GM21786 (cell line): ENCODE results near the gene EPHB2.

Experiments used
- ATAC-seq: cut with Tn5 transposase; IDR thresholded peaks from one replicate; pipeline ENCODE4 v1.9.1; 2021; ENCODE audit not compliant: unreplicated experiment

Gene EPHB2

DNA sequence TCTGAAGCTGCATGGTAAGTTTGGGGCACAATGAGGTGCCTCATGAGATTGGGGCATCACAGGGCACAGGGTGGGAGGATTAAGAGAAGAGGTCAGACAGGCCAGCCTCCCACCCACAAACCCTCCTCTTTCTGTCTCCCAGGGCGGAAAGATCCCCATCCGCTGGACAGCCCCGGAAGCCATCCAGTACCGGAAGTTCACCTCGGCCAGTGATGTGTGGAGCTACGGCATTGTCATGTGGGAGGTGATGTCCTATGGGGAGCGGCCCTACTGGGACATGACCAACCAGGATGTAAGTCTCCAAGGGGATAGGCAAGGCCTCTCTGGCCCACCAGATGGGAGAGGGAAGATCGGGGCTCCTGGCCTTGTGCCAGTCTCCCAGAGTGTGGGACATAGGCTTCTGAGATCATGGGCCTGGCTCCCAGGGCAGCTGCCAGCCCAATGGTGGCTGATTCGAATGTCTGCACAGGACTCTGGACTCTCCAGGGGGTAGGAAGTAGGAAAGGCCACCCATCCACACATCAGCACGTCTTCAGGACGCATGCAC, 198.3 kb downstream of the EPHB2 start:
- ATAC-seq, result no peak

DNA sequence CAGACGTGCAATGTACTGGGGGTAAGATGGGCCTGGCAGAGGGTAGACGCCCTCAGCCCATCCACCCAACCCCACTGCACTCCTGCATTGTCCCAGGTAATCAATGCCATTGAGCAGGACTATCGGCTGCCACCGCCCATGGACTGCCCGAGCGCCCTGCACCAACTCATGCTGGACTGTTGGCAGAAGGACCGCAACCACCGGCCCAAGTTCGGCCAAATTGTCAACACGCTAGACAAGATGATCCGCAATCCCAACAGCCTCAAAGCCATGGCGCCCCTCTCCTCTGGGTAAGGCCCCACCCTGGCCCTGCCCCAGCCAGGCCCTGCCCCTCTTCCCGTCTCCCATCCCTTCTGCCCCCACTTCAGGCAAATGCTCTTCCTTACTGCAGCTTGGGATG, 199.6 kb downstream of the EPHB2 start:
- ATAC-seq, result no peak

DNA sequence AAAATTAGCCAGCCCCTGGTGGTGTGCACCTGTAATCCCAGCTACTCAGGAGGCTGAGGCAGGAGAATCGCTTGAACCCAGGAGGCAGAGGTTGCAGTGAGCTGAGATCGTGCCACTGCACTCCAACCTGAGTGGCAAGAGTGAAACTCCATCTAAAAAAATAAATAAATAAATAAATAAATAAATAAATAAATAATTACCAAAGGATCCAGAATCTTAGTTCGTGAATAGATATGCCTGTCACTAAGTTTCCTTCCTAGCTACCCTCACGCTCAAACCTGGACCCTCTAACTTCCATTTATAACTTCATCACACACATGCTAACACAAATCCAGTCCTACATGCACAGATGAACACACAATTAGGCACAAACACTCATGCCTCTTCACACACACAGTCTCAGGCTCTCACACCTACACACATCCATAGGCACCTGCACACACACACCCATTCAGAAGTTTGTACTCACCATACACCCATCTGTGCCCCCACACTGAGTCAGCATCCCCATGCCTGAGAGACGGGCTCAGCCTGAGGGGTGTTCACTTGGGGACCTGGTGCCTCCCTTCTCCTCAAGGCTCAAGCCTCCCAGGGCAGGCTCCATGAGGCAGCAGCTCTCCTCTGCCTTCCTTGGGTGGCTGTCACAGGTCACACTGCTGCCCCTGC, 200.5 kb downstream of the EPHB2 start:
- no peak for ATAC-seq

DNA sequence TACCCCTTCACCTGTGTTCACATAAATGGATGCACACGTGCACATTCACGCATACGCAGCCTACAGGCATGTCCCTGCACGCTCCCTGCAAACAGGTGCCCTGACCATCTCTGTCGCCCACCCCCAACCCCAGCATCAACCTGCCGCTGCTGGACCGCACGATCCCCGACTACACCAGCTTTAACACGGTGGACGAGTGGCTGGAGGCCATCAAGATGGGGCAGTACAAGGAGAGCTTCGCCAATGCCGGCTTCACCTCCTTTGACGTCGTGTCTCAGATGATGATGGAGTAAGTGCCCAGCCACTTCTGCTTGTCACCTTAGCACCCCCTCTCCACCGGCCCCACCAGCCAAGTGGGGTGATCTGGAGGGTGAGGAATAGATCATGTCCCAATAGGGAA, 201.7 kb downstream of the EPHB2 start:
- no peak for ATAC-seq

DNA sequence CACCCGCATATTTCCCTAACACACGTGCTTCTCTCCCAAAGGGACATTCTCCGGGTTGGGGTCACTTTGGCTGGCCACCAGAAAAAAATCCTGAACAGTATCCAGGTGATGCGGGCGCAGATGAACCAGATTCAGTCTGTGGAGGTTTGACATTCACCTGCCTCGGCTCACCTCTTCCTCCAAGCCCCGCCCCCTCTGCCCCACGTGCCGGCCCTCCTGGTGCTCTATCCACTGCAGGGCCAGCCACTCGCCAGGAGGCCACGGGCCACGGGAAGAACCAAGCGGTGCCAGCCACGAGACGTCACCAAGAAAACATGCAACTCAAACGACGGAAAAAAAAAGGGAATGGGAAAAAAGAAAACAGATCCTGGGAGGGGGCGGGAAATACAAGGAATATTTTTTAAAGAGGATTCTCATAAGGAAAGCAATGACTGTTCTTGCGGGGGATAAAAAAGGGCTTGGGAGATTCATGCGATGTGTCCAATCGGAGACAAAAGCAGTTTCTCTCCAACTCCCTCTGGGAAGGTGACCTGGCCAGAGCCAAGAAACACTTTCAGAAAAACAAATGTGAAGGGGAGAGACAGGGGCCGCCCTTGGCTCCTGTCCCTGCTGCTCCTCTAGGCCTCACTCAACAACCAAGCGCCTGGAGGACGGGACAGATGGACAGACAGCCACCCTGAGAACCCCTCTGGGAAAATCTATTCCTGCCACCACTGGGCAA, 202.9 kb downstream of the EPHB2 start:
- no peak for ATAC-seq

DNA sequence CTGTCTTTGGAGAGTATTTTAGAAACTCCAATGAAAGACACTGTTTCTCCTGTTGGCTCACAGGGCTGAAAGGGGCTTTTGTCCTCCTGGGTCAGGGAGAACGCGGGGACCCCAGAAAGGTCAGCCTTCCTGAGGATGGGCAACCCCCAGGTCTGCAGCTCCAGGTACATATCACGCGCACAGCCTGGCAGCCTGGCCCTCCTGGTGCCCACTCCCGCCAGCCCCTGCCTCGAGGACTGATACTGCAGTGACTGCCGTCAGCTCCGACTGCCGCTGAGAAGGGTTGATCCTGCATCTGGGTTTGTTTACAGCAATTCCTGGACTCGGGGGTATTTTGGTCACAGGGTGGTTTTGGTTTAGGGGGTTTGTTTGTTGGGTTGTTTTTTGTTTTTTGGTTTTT, 203.5 kb downstream of the EPHB2 start:
- ATAC-seq, result no peak

DNA sequence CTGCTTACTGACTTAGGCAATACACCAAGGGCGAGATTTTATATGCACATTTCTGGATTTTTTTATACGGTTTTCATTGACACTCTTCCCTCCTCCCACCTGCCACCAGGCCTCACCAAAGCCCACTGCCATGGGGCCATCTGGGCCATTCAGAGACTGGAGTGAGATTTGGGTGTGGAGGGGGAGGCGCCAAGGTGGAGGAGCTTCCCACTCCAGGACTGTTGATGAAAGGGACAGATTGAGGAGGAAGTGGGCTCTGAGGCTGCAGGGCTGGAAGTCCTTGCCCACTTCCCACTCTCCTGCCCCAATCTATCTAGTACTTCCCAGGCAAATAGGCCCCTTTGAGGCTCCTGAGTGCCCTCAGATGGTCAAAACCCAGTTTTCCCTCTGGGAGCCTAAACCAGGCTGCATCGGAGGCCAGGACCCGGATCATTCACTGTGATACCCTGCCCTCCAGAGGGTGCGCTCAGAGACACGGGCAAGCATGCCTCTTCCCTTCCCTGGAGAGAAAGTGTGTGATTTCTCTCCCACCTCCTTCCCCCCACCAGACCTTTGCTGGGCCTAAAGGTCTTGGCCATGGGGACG, 204.1 kb downstream of the EPHB2 start:
- ATAC-seq, result no peak

DNA sequence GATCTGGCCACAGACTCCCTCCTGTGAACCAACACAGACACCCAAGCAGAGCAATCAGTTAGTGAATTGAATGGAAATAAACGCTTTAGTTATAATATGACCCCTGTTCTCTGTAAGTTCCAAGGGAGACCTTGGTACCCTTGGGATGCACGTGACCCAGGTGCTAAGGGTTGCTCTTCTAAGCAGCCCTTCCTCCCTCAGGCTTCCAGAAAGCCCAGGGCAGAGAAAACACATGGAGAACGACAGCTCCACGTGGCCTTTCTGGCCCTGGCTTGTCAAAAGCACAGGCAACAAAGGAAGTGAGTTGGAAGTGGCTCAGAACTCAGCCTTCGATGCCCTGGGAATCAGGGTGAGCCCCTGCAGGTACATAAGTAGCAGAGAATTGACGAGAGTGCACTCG, 204.6 kb downstream of the EPHB2 start:
- ATAC-seq, result no peak

DNA sequence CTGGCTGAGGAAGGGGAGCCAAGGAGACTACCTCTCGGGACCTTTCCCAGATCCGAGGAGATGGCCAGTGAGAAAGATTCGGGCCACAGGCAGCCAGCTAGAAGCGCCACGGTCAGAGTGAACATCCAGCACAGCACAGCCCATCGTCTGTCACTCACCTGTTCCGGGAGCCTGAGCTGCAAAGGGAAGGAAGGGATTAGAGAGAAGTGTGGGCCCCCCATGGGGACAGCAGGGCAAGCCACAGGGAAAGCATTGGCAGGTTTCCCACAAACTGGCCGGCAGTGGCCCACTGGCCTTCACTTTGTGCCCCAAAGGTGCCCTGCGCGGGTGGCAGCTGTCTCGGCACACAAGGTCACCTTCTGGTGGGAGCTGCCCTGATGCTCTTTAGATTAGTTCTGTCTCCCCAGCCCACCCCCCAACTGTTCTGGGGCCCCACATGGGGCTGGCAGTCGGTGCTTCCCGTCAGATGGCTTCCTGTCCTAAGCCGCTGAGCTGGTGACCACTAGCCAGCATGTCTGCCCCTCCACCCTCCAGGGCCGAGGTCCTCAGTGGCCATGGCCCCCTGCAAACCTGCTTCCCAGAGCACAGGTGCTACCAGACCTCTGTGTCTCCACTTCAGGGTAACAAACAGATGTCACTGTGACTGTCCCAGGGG, 205.3 kb downstream of the EPHB2 start:
- ATAC-seq, result no peak

DNA sequence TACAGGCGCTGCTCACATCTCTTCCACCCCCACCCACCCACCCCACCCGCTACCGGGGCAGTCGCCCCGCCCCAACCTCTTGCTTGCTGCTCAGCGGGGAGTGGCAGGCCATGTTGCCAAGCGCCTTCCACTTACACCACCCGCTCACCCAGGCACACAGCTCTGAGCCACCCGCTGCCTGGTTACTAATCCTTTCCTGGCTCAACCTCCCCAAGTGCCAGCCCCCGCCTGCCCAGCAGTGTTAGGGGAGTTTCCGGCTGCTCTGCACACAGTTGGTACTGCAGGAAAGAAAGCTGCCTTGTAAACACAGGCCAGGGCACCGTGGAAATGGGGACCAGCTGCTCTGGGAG, 205.8 kb downstream of the EPHB2 start:
- ATAC-seq, result no peak

DNA sequence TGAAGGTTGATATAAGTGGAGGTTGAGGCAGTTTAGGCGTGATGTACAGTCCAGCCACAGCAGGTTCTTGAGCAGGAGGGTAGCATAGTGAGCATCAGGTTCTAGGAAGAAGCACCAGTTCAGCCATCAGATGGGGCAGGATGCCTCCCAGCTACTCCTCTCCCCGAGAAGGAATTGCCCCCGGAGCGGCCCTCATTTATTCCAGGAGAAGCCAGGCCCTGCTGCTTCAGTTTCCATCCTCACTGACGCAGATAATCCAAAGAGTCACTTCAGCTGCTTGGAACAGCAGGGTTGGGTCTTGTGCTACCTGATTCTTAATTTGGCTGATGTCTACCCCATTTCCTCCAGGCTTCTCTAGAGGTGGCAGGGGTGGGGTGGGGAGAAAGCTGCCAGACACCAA, 207.3 kb downstream of the EPHB2 start:
- ATAC-seq, result no peak

DNA sequence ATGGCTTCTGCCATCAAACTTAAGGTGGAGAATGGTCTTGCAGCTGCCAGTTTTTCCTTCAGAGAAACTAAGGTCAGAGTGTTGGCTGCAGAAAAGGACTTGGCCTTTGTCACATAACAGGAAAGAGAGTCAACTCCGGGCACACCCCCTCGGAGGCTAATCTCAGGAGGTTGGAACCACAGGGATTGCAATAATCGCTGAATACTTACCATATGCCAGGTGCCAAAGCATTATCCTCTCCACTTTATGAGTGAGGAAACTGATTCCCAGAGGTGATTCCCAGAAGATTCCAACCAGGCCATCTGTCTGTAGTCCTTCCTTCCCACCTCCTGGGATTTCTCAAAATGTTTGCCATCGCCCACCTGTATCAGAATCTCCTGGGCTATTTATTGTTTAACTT, 208.0 kb downstream of the EPHB2 start:
- no peak for ATAC-seq

DNA sequence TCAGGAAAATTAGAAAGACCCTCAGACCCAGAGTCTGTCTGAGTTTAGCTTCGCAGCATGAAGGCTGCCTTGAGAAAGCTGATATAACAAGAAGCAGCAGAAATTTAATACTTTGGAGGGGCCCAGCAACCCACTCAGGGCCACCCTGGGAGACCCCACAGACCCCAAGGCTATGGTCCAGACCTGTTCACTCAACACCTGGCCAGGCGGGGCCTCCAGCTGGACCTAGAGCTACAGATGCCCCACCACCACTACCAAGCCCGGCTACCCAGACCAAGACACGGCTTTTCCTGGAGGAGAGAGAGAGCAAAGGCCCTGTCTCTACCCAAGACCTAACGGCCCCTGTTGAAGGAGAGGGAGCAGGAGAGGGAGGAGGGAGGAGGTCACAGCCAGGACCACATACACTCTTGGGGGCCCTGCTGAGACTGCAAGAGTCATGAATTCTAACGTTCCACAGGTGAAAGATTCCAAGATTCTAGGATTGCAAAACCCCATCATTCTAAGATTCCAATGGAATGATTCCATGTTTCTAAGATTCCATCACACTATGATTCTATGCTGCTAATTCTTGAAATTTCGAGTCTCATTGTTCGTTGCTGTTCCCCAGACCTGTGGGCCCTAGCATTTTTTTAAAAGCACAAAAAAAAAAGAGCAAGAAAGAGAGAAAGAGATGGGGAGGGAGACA, 208.8 kb downstream of the EPHB2 start:
- ATAC-seq, result no peak

DNA sequence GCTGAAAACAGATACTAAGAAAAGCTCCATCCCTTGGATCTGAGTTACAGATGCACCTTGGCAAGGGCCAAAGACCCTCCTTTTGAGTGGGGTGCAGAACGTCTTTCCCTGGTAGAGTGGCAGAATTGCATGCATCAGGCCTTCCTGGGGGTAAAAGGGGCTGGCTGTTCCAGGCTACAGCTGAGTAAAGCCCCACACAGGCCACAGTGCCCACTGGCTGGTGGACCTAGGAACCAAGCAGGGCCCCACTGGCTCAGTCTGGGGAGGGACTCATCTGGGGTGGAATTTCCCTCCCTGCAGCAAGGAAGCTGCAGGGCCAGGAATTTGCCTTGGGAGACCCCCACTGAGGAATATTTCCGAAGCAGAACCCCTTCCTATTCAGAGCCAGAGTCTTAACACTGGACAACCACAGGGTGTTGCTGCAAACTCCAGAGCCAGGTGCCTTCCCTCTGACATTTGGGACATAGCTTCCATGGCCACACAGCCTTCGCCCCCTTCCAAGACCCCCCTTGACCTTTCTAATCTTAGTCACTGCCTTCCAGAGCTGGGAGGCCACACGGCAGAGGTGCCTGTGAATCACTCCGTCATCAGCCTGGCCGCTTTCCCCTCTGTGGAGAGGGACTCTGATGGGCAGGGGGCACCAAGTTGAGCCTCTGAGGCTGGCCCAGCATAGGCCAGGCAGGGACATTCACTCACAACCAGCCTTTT, 209.5 kb downstream of the EPHB2 start:
- no peak for ATAC-seq

DNA sequence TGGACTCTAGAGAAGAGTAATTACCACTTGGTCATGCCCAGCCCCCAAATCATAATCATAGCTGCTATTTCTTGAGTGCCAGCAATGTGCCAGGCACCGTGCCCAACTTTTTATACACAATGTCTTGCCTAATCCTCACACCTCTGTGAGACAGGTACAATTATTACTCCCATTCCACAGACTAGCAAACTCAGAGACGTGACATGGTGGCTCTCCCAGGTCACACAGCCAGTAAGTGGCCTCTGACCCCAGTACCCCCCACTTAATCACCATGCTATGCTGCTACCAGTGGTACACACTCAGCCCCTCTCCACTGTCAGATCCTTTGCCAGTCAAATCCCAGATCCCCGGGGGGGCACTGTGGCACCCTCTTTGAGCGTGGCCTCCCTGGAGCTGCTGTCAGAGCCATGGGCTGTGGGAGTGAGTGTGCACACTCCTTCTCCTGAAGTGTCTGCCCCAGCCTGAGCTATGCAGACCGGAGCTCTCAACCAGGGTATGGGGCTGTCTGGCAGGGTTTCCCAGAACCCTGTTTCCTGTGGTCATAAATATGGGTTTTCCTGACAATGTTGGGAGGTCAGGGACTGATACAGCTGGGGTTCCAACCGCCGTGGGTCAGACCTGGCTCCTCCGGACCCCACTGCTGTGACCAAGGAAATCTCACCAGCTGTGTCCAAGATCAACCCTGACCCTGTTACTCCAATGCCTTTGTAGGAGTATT, 210.3 kb downstream of the EPHB2 start:
- no peak for ATAC-seq

DNA sequence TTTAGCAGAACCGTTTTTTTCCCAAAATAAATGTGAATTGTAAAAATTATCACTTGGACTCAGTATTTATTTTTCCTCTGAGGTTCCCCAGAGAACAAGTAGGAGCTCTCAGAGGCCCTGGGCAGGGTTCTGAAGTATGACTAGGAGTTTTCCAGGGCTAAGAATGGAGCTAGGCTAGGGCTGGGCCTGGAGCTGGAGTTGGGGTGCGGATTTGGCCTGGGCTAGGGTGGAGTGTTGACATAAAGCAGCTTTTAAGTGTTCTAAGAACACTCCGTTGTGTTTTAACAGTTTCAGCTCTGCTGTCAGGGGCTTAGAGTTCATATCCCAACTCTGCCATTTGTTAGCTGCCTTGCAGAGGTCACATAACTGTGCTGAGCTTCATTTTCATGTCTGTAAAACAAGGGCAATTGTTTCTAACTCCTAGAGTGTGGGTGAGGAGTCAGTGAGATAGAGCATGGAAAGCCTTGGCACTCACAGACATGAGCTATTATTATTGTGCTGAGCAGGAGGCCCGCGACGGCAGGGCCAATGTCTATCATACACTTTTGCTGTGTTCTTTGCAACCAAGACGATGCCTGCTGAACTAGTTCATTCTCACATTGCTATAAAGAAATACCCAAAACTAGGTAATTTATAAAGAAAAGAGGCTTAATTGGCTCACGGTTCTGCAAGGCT, 210.9 kb downstream of the EPHB2 start:
- no peak for ATAC-seq

DNA sequence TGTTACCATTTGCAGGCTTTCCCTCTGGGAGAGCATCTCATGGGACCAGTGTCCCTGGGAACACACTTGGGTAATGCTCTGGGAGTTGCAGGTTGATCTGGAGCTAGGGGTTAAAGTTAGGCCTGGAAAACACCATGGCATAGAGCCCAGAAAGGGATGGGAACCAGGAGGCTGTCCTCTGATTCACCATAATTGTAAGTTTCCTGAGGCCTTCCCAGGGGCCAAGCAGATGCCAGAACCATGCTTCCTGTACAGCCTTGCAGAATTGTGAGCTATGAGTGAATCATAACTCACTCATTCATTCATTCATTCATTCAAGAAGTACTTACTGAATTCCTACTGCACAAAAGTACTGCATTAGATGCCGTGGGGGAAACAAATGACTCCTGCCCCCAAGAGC, 212.0 kb downstream of the EPHB2 start:
- no peak for ATAC-seq

DNA sequence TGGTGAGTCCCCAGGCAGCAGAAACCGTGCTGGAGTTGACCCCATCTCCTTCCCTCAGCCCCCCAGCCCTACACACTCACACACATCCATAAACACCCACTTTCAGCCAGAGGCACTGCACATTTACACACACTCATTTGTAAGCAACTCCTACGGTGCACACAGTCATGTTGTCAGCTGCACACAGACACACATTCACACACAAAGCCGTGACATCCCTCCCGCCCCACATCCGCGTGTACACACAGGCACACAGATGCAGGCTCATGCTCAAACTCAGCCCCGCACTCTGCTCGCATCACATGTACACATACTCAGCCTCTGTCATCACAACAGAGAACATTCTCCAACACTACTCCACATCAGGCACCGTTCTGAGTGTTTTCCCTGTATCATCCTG, 214.5 kb downstream of the EPHB2 start:
- ATAC-seq, result no peak

DNA sequence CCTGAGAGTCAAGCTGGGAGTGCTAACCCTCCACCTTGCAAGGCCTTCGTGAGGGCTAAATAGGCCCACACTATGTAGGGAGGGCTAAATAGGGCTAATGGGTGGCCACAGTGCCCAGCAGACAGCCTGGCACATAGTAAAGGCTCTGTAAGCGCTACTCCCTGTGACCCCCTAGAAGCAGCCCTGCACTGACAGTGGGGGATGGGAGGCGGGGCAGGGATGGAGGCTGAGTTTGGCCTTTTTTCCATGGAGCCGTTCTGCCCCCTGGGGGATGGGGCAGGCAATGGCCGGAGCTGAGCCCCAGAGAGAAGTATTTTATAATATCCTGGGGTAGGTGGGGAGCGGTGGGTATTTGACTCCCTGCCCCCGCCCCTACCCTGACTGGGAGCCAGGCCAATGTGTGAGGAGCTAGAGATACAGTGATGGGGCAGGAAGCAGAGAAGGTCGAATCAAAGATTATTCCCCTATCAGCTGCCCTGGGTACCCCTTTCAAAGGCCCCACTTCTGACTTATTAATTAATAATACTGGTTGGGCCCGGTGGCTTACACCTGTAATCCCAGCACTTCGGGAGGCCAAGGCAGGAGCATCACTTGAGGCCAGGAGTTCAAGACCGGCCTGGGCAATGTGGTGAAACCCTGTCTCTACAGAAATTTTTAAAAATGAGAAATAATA, 219.7 kb downstream of the EPHB2 start:
- ATAC-seq, result no peak
